Retinal pigment epithelial cell (primary cell): ENCODE measurements around the gene PHETA1.

Source experiments
- DNase-seq: peaks from one replicate; pipeline ENCODE4 v3.0.0-alpha.2; 2010; ENCODE audit warnings: low read depth
- H3K4me3 ChIP-seq: 2 replicates; pipeline ENCODE4 v1.5.1; 2011; ENCODE audit warnings: mild to moderate bottlenecking, low read length, control low read depth, moderate library complexity
- TF ChIP-seq, protein P1 (sequence below): conservative IDR thresholded peaks from 2 replicates; pipeline ENCODE4 v1.5.1; 2011; ENCODE audit warnings: low read depth, low read length, control low read depth, inconsistent platforms

The PHETA1 gene

DNA sequence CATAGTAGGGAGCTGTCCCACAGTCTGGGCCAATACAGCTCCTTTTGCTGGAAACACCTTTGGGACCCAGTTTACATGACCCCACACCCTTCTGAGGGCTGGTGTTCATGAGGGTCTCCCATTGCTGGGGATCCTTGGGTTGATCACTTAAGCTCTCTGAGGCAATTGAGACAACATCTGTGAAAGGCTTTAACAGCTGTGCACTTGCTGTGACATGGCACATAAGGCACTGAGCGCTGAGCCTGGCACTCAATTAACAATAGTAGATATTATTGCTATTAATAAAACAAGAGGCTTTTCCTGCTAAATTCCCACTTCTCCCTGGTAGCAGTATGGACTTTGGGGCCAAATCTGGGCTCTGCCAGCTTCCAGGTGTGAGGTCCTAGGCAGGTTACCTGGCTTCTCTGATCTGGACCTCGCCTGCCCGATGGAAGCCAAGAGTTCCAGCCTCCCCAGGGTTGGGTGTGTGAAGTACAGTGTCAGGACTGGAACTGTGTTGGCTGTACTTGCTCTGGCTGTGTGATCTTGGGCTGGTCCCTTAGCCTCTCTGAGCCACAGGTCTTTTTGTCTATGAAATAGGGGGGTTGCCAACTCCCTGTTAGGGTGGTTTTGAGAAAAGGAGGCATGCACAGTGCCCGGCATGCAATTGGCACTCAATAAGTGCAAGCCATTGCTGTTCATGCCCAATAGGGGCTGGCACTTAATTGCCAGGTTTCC is 39.9 kb upstream of the PHETA1 start:
- DNase-seq, result no peak
- no peak overlapping the region for H3K4me3 ChIP-seq
- TF ChIP-seq, protein P1, sequence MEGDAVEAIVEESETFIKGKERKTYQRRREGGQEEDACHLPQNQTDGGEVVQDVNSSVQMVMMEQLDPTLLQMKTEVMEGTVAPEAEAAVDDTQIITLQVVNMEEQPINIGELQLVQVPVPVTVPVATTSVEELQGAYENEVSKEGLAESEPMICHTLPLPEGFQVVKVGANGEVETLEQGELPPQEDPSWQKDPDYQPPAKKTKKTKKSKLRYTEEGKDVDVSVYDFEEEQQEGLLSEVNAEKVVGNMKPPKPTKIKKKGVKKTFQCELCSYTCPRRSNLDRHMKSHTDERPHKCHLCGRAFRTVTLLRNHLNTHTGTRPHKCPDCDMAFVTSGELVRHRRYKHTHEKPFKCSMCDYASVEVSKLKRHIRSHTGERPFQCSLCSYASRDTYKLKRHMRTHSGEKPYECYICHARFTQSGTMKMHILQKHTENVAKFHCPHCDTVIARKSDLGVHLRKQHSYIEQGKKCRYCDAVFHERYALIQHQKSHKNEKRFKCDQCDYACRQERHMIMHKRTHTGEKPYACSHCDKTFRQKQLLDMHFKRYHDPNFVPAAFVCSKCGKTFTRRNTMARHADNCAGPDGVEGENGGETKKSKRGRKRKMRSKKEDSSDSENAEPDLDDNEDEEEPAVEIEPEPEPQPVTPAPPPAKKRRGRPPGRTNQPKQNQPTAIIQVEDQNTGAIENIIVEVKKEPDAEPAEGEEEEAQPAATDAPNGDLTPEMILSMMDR, result no peak

DNA sequence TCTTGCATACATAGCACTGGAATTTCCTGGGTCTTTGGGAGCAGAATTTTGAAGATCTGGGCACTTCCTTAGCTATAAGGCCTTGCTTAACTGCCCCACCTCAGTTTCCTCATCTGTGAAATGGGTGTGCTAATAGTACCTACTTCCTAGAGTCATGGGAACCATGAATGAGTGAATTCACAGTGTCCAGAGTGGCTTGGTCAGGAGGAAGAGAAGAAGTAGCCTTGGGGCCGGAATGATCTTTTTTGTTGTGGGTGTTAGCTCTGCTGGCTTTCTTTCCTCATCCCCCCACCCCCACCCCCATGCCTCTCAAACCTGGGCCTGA is 39.2 kb upstream of the PHETA1 start:
- TF ChIP-seq, protein P1, result no peak
- no peak overlapping the region for H3K4me3 ChIP-seq
- DNase-seq, result no peak

DNA sequence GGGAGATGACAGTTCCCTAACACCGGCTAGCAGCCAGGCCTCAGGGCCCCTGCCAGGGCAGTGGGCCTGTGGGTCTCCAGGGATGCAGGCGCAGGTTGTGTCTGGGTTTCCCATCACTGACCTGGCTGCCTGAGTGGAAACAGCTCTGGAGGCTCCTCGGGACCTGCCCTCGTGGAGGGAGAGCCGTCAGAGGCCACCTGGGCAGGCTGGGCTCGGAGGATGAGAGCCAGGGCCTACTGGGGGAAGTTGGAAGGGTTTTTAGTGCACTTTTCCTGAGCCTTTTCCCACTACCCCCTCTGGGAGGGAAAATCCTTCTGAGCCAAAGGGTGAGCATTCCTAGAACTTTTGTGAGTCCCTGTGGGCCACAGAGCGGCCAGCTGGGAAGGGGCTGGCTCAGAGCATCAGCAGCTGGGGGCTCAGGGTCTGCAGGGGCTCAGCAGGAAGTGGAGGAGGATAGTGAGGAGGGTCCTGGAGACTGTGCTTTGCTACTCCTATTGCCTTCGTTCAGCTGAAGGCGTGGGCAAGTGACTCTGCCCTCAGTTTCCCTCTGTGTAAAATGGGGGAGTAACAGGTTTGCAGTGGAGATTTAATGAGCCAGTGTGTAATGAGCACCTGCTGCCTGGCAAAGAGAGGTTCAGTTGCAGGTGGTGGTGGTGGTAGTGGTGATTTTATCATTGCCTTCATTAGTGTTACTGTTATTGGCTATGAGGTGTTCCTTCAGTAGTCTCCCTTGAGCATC is 38.7 kb upstream of the PHETA1 start:
- TF ChIP-seq, protein P1, result no peak
- peak overlapping the region; percentile 74 for H3K4me3 ChIP-seq
- no peak for DNase-seq

DNA sequence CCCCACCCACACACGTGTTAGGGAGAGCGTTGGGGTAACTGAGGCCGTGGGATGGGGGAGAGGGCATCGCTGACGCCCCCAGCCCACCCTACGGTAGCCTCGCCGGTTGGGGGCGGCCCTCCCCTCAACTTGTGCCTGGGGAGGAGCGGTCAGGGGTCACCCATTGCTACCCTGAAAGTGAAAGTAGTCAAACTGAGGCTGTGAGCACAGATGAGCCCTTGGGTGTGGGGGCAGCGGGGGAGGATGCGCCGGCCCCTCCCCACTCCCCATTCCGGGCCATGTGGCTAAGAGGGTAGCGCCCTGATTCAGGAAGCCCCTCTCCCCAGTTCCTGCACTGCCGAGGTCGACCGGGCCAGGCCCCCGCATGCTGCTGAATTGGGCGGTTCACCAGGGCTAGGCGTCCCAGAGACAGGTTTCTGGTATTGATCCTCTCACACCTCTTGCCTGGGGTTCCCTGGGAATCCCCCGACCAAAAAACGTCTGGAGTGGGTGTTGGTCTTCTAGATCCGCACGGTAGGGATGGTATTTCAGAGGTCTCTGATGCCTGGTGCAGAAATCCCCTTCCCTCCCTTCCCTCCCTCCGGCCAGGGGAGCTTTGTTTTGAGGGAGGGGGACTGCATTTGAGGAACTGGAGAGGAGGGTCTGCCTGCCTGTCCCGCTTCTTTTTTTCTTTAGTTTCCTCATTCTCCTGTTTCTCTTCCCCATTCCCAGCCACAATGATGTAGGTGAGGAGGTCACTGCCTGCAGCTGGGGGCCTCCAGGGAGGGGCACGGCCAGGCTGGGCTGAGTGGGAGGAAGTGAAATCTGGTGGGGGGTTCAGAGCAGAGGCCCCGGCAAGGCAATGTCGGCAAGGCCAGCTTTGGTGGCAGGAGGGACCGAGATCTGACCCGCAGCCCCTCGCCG is 37.8 kb upstream of the PHETA1 start:
- H3K4me3 ChIP-seq, result peak overlapping the region; percentile 74
- TF ChIP-seq, protein P1, result no peak
- DNase-seq, result no peak

DNA sequence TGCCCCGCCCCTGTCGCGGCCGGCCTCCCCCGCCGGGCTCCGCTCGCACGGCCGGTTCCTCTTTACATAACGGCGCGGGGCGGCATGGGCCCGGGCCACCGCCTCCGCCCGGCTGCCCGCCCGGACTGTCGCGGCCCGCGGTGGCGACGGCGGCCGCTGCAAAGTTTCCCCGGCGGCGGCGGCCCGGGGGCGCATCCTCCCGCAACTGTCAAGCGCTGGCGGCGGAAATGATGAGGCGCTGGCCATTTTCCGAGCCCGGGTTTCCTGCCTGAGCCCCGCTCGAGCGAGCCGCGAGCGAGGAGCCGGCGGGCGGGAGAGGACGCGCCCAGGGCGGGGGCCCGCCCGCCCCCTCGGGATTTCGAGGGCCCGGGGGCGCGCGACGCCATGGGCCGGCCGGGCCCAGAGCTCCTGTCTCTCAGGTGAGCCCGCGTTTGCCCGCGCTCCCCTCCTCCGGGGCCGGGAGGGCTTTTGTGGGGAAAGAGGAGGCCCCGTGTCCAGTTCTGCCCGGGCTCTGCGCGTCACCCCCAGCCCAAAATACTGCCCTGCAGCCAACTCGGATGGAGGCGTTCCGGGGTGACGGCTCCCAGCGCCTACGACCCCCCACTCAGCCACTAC is 37.1 kb upstream of the PHETA1 start, which contains the start of gene SH2B3:
SH2B3 (plus strand) TSS at position 65 of the 615 bp plus-strand sequence. CDS start 12,223 bp downstream, outside the sequence.
- TF ChIP-seq, protein P1, result no peak
- no peak for DNase-seq
- H3K4me3 ChIP-seq, result peak within 1 kb of the TSS; percentile 74

DNA sequence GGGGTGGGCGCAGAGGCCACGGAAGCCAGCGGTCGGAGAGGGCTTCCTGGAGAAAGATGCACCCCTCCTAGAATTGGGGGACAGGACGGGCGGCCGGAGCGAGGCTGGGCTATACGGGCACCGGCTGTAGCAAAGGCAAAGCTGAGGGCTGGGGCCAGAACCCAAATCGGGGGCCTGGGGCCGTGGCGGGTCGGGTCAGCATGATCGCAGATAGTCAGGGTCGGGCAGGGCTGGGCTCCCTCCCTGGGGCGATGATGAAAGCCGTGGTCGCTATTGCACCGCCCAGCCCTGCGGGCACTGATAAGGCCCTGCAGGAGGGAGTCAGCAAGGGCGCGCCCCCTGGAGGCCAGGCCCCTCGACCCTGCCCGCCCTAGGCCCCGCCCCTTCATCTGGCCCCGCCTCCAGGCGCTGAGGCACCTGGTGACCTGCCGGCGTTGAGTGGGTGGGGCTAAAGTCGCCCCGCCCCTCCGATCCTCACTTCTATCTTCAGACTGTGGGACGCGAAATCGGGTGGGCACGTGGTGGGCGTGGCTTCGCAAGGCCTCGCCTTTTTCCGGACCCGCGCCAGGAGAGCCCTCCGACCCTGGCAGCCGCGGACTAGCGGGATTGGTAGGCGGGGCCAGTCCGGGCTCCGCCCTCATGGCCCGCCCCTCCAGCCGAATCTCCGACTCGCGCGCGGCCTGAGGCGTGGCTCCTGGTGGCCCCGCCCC is 36.4 kb upstream of the PHETA1 start:
- TF ChIP-seq, protein P1, result peak; percentile 60
- peak; percentile 63 for DNase-seq
- H3K4me3 ChIP-seq, result peak overlapping the region; percentile 58
